Transverse colon (tissue), 4 donors: ENCODE measurements around the gene ZNF554. TPM values are rescaled to one million over a fixed set of nuclear protein-coding genes. Genes with fewer than 3 reads are reported as not detected.

Source experiments
- DNase-seq: peaks from one replicate; pipeline ENCODE4 v3.0.0-alpha.2; 2019
- H3K27ac ChIP-seq, 4 donors: fragments of 200-600 bp; sonication (generic); 2 replicates each; pipeline ENCODE4 v1.5.1; 2016 to 2018; ENCODE audit warnings: inconsistent platforms in 4 of 4
- H3K27me3 ChIP-seq: fragments of 200-600 bp; sonication (generic); 2 replicates; pipeline ENCODE4 v1.5.1; 2017; ENCODE audit warnings: inconsistent platforms
- H3K36me3 ChIP-seq, 4 donors: fragments of 200-600 bp; sonication (generic); 2 replicates each; pipeline ENCODE4 v1.5.1; 2017 to 2019; ENCODE audit warnings: inconsistent platforms in 4 of 4
- H3K4me1 ChIP-seq, 4 donors: fragments of 200-600 bp; sonication (generic); 2 replicates each; pipeline ENCODE4 v1.5.1; 2017 to 2020; ENCODE audit warnings: inconsistent platforms in 4 of 4
- H3K4me3 ChIP-seq, 4 donors: fragments of 200-600 bp; sonication (generic); 1 replicate in 1 of 4; 2 replicates in 3 of 4; pipeline versions ENCODE4 v1.5.1 to v1.6.1; 2017 to 2019; ENCODE audit warnings: inconsistent platforms in 4 of 4
- H3K9me3 ChIP-seq, 2 donors: fragments of 200-600 bp; sonication (generic); 2 replicates each; pipeline ENCODE4 v1.5.1; 2017 to 2019; ENCODE audit warnings: inconsistent platforms in 2 of 2
- EP300 ChIP-seq: sonication (generic); formaldehyde crosslinking; IDR thresholded peaks from one replicate; pipeline ENCODE4 v1.6.1; 2017; ENCODE audit warnings: antibody characterized with exemption, low read depth
- POLR2A ChIP-seq: fragments of 450-650 bp; IDR thresholded peaks from one replicate; pipeline ENCODE4 v1.6.1; 2016; ENCODE audit warnings: antibody characterized with exemption, mild to moderate bottlenecking, moderate library complexity
- POLR2AphosphoS5 ChIP-seq, 3 donors: sonication (generic); formaldehyde crosslinking; IDR thresholded peaks; one replicate each; pipeline ENCODE4 v1.6.1; 2016; ENCODE audit warnings: antibody characterized with exemption in 3 of 3
- WGBS, 2 donors: methylation state at CpG; one replicate each; pipeline ENCODE4 v1.1.5; 2018; ENCODE audit warnings: low coverage in 1 of 2; 5-methylcytosine and 5-hydroxymethylcytosine counted together
- in situ Hi-C, 4 donors: fragments of 200-750 bp; cut with MboI; loops; one replicate each; pipeline versions ENCODE4 v1.15.0 to v1.15.1; 2017; ENCODE audit warnings: low sequenced_read_pairs in 3 of 4, low pct_ligation_motif_present in 1 of 4, low pct_unique_long_range_greater_than_20kb in 1 of 4
- intact Hi-C: fragments of 100-400 bp; cut with DNase I; formaldehyde crosslinking; loops from one replicate; pipeline ENCODE4 v1.15.1; 2023; ENCODE audit warnings: low total_unique reads
- total RNA-seq, 4 donors: library from RNA; depleted of rRNA; stranded (reverse); fragments of >200 nt; gene quantifications; one replicate each; pipeline ENCODE4 v1.1.0, GENCODE V29; 2016
- TF ChIP-seq, protein P1 (sequence below), 5 experiments: fragments of 200-600 bp in 3 of 5; fragments of 450-650 bp in 2 of 5; sonication (generic) in 3 of 5; IDR thresholded peaks; 1 replicate in 2 of 5; 2 replicates in 3 of 5; pipeline ENCODE4 v1.5.1; 2016 to 2017; ENCODE audit warnings: antibody characterized with exemption in 5 of 5, inconsistent platforms in 3 of 5, mild to moderate bottlenecking in 2 of 5, moderate library complexity in 1 of 5

The ZNF554 gene
- total RNA-seq, 4 donors from 2014 or later = 0.75 to 10.2 (median 4.9) TPM

DNA sequence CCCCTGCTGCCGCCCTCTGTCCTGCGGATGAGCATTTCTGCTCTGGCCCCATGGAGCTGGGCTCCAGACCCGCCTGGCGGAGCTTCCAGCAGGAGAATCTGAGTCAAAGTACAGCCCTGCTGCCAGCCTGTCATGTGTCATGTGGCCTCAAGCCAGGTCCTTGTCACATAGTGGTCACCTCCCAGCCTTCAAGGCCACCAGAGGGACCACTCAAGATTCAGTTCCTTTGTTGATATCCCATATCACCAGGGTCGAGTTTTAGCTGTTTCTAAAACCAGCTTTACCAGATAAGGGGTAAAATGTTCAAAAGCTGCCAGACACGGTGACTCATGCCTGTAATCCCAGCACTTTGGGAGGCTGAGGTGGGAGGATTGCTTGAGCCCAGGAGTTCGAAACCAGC, 20.9 kb upstream of the ZNF554 start:
- no peaks in the 10 kb centered on the region for H3K27me3 ChIP-seq
- intact Hi-C loops = no loop called here
- in situ Hi-C loops = no loop called here
- H3K4me1 ChIP-seq = no peaks in the 10 kb centered on the region
- DNase-seq = no peak
- no peaks in the 10 kb centered on the region for H3K9me3 ChIP-seq
- TF ChIP-seq POLR2A (no peak), EP300 (no peak), POLR2AphosphoS5 (IDR thresholded peaks at IDR 0.05) (no peak)
- TF ChIP-seq, protein P1, sequence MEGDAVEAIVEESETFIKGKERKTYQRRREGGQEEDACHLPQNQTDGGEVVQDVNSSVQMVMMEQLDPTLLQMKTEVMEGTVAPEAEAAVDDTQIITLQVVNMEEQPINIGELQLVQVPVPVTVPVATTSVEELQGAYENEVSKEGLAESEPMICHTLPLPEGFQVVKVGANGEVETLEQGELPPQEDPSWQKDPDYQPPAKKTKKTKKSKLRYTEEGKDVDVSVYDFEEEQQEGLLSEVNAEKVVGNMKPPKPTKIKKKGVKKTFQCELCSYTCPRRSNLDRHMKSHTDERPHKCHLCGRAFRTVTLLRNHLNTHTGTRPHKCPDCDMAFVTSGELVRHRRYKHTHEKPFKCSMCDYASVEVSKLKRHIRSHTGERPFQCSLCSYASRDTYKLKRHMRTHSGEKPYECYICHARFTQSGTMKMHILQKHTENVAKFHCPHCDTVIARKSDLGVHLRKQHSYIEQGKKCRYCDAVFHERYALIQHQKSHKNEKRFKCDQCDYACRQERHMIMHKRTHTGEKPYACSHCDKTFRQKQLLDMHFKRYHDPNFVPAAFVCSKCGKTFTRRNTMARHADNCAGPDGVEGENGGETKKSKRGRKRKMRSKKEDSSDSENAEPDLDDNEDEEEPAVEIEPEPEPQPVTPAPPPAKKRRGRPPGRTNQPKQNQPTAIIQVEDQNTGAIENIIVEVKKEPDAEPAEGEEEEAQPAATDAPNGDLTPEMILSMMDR (IDR thresholded peaks at IDR 0.05) = no peak
- H3K4me3 ChIP-seq = no peak overlapping the region
- H3K36me3 ChIP-seq = no peaks in the 10 kb centered on the region
- no peak overlapping the region for H3K27ac ChIP-seq
- 83 to 87% methylated on average over 2 to 7 of the region's 7 CpGs for WGBS, 2 donors

DNA sequence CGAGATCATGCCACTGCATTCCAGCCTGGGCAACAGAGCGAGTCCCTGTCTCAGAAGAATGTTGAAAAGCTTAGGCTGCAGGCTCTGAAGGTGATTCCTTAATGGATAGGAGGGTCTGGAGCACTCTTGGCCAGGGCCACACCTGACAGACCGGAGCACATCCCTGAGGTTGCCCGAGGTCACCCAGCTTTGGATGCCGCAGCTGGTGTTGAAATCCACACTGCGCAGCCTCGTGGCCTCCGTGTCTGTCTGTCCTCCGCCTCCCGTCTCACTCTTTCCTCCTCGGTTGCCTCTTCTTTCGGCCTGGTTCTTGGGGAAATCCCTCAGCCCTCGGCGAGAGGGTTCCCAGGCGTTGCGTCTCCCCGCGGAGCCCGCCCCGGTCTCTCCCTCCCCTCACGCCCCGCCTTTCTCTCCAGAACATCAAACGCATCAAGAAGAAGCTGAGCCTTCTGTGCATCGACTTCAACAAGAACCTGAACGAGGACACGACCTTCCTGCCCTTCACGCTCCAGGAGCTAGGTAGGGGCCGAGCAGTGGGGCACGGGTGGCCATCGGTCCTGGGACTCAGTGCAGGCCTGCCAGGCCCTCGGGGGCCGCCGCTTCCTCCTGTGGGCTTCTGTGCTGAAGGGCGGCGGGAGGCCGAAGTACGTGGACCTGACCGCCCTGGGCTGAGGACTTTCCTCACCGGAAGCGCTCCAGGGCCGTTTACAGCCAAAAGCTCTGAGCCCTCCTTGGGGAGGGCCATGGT, 20.2 kb upstream of the ZNF554 start:
- WGBS, 2 donors = 95% methylated on average over 41 of the region's 41 CpGs; no CpG with 5 or more reads in 1 of the 2 donors
- Histone ChIP-seq H3K4me3 (no peak overlapping the region), H3K36me3 (no peaks in the 10 kb centered on the region), H3K27me3 (no peaks in the 10 kb centered on the region), H3K9me3 (no peaks in the 10 kb centered on the region), H3K27ac (no peak overlapping the region), H3K4me1 (no peaks in the 10 kb centered on the region)
- intact Hi-C loops (no loop called here), in situ Hi-C loops (no loop called here)
- no peak for TF ChIP-seq POLR2A
- TF ChIP-seq, protein P1 (IDR thresholded peaks at IDR 0.05) = no peak
- no peak for TF ChIP-seq EP300
- no peak for TF ChIP-seq POLR2AphosphoS5 (IDR thresholded peaks at IDR 0.05)
- no peak for DNase-seq

DNA sequence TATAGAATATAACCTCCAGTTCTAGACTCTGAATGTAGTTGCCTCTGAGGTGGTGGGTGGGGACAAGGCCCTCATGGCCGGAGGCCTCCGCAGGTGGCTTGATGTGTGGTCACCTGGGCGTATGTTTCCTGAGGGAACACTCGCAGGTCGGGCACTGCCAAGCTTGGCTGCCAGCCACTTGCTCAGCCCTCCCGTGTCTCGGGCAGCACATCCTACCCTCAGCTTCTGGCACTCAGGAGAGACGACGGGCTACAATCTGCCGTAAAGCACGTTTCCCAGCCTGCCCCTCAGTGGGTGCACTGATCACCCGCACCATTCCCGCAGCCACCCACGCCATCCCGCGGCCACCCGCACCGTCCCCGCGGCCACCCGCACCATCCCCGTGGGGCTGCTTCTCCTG, 19.2 kb upstream of the ZNF554 start:
- H3K4me1 ChIP-seq = no peaks in the 10 kb centered on the region
- H3K27me3 ChIP-seq = no peaks in the 10 kb centered on the region
- H3K27ac ChIP-seq = no peak overlapping the region
- H3K4me3 ChIP-seq = no peak overlapping the region
- in situ Hi-C loops = no loop called here
- no peaks in the 10 kb centered on the region for H3K9me3 ChIP-seq
- WGBS, 2 donors = 93% methylated on average over 16 of the region's 22 CpGs; no CpG with 5 or more reads in 1 of the 2 donors
- intact Hi-C loops = no loop called here
- no peak for DNase-seq
- H3K36me3 ChIP-seq = no peaks in the 10 kb centered on the region
- TF ChIP-seq EP300 = no peak
- TF ChIP-seq POLR2AphosphoS5 (IDR thresholded peaks at IDR 0.05) = no peak
- TF ChIP-seq, protein P1 (IDR thresholded peaks at IDR 0.05) = no peak
- TF ChIP-seq POLR2A = no peak

DNA sequence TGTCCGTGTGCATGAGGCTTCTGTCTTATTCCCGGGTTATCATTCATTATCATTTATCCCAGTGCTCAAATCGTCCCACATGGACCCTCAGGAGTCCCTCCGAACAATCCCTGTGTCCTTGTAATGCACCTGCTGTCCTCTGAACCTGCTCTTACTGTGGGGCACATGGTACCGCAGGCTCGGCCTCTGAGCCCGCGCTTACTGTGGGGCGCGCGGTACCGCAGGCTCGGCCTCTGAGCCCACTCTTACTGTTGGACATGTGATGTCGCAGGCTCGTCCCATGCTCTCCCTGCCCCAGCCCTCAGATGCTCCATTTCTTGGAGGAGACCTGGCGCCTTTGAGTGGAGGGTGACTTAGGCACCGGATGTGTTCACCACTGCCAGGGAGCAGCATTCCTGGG, 16.8 kb upstream of the ZNF554 start:
- H3K36me3 ChIP-seq = no peaks in the 10 kb centered on the region
- 90 to 98% methylated on average over 2 to 17 of the region's 17 CpGs for WGBS, 2 donors
- in situ Hi-C loops (no loop called here), intact Hi-C loops (no loop called here)
- no peak overlapping the region for H3K4me3 ChIP-seq
- no peaks in the 10 kb centered on the region for H3K4me1 ChIP-seq
- DNase-seq = no peak
- no peaks in the 10 kb centered on the region for H3K9me3 ChIP-seq
- H3K27me3 ChIP-seq = no peaks in the 10 kb centered on the region
- TF ChIP-seq, protein P1 (IDR thresholded peaks at IDR 0.05) = no peak
- no peak for TF ChIP-seq POLR2A
- no peak for TF ChIP-seq POLR2AphosphoS5 (IDR thresholded peaks at IDR 0.05)
- TF ChIP-seq EP300 = no peak
- no peak overlapping the region for H3K27ac ChIP-seq
